Measurements from ENCODE around the gene ZNF579.
A peak's percentile ranks its signal among the peaks of the same experiment; 100 is the strongest.
"Not testable (repeated sequence)": the region's sequence is repeated elsewhere in the genome, so short reads cannot be mapped to it uniquely, and the experiment has no call there.

Gene ZNF579

GRCh38 chr19:55592391-55593090 lies 11.9 kb upstream of the ZNF579 start:
- no peak for DNase-seq

- no peak for DNase-seq
These were observed 10.9 kb upstream of the ZNF579 start for GRCh38 chr19:55591555-55591954.

- peak; percentile 88 for DNase-seq
These were observed 10.0 kb upstream of the ZNF579 start for GRCh38 chr19:55590617-55591016.

- no peak for DNase-seq
These were observed 9.5 kb upstream of the ZNF579 start for GRCh38 chr19:55590109-55590508.

GRCh38 chr19:55588738-55589137 lies 8.1 kb upstream of the ZNF579 start:
- DNase-seq, result no peak

DNA sequence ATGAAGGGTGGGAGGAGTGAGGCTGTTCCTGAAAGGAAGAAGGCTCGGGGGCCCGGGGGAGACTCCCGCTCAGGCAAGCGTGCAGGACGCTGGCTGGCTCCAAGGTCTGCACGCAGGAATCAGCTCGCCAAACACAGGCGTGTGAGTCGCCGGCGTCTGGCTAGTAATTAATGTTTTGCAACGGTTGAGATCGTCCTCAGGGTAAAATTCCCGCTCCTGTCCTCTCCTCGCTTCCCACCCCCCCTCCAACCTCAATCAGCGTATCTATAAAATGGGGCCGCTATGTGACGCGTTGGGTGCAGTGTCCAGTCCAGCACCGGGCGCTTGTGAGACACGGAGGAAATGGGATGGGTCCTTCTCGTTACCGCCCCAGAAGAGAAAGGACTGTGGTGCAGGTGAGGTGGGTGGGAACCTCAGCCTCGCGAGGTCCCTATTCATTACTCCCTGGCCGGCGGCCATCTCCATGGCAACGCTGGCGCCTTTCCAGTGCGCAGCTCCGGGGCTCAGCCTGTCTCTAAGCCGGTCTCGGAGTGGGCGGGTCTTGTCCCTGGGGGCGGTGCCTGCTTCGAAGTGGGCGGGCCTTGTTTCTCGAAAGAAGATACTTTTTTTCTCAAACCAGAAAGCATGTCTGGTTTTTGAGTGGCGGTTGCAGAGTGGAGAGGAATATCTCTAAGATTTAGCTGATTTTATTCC lies 6.5 kb upstream of the ZNF579 start:
- peak; percentile 92 for DNase-seq

- no peak for DNase-seq
These were observed 5.2 kb upstream of the ZNF579 start for GRCh38 chr19:55585658-55586339.

- DNase-seq, result no peak
These were observed 4.2 kb upstream of the ZNF579 start for GRCh38 chr19:55584871-55585270.

GRCh38 chr19:55583897-55584296 lies 3.2 kb upstream of the ZNF579 start:
- DNase-seq, result not testable (repeated sequence)

DNA sequence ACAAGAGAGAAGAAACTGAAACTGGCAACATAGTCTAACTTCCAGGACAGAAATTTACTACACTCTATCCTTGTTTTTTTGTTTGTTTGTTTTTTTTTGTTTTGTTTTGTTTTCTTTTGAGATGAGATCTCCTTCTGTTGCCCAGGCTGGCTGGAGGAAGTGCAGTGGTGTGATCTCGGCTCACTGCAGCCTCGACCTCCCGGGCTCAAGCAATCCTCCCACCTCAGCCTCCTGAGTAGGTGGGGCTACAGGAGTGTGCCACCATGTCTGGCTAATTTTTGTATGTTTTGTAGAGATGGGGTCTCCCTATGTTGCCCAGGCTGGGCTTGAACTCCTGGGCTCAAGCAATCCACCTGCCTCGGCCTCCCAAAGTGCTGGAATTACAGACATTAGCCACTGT lies 1.6 kb upstream of the ZNF579 start:
- not testable (repeated sequence) for DNase-seq

DNA sequence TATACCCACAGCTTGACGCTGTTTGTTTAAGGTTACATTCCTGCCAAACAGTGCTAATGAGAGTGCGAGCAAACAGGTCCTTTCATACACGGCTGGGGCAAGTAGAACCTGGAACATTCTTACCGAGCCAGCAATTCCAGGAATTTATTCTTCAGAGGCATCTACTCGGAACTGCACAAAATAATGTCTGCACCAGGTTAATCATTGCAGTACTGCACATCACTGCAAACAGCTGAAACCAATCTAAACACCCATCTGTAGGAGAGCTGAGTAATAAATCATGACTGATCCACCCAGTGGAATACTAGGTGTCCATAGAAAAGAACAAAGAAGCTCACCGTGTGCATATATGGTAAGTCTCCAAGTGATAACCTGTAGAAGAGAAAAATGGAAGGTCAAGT lies 1.2 kb upstream of the ZNF579 start:
- no peak for DNase-seq

GRCh38 chr19:55581145-55581822 lies 636 bp upstream of the ZNF579 start:
- DNase-seq, result peak; percentile 64

DNA sequence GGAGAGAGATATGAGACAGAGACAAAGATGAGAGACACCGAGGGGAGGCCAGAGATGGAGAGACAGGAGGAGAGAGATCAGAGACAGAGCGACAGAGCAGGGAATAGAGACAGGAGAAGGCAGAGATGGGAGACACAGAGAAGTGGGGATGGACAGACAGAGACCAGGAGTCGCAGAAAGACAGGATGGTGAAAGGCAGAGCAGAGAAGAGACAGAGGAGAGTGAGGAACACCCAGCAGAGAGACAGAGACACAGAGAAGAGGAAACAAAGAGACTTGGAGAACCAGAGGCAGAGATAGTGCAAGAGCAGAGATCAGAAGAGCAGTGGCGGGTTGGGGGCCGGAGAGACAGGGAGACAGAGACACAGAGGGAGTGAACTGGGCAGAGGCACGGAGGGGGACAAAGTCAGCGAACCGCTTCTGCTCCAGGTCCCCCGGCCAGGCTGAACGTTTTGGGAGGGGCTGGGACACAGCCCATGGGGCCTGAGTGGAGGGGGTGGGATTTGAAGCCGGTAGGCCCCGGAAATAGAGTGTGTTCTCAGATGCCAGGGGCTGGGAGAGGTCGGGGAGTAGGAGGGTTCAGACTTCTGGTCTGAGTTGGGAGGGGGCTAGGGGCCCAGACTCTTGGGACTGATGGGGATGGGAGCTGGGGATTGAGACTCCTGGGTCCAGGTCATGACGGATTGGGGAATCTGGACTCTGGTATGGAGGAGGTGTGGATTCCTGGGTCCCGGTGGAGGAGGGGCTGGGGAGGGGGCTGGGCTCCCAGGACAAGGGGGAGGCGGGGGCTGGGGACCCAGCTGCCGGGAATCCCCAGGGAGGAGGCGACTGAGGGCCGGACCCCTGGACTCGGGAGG lies 654 bp downstream of the ZNF579 start:
- DNase-seq, result peak; percentile 42

DNA sequence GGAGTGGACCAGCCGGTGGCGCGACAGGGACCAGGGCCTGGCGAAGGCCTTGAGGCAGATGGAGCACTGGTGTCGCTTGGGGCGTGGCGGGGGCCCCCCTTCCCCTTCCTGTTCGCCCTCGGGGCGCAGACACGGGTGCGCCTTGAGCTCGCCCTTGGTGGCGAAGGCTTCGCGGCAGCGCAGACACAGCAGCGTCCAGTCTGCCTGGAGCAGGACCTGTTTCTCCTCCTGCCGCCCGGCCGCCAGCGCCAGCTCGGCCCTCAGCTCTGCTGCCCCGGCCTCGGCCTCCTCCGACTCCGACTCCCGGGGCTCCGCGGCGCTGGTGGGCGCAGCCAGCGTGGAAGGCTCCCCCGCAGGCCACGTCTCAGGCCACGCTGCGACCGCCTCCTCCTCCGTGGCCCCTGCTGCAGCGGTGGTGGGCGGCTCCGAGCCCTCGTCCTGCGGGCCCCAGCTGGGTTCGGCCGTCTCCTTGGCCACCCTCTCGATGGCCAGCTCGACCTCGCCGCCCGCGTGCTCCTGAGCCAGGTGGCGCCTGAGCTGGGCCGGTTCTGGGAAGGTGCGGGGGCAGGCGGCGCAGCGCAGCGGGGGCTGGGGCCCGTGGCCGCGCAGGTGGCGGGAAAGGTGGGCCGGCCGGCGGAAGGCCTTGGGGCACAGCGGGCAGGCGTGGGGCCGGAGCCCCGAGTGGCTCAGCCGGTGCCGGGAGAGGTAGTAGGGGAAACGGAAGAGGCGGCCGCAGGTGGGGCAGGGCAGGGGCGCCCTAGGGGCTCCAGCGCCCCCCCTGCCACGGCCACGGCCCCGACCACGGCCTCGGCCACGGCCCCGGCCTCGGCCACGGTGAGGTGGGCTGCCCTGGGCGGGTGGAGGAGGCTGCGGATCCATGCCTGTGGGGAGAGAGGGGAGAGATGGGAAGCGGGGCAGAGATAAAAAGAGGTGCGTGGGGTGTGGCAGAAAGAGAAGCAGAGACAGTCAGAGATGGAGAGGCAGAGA lies 1.6 kb downstream of the ZNF579 start:
- no peak for DNase-seq

DNA sequence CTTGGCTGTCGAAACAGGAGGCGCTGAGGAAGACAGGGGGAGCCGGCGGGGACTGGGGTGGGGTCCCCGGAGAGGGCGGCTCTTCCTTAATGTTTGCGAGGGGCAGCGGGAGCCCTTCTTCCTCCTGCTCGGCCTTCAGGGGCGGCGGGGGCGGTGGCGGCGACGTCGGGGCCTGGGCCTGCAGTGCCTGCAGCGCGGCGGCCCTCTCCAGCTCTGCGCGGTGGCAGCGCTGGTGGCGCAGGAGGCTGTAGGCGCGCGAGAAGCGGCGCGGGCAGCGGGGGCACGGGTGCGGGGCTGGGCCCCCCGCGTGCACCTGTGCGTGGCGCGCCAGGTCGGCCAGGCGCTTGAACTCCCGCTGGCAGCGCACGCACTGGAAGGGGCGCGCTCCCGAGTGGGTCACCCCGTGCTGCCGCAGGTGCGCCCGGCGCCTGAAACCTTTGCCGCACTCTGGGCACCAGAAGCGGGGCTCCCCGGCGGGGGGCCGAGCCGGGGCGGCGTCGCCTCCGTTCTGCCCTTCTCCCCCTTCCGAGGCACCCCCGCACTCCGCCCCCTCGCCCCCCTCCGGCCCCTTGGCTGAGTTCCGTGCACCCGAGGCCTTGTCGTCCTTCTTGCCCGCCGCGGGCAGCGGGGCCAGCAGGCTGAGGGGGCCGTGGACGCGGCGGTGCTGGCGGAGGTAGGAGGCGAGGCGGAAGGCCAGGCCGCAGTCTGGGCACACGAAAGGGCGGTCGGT lies 2.5 kb downstream of the ZNF579 start:
- DNase-seq, result no peak

- no peak for DNase-seq
These were observed 3.9 kb downstream of the ZNF579 start for GRCh38 chr19:55576746-55577145.

DNA sequence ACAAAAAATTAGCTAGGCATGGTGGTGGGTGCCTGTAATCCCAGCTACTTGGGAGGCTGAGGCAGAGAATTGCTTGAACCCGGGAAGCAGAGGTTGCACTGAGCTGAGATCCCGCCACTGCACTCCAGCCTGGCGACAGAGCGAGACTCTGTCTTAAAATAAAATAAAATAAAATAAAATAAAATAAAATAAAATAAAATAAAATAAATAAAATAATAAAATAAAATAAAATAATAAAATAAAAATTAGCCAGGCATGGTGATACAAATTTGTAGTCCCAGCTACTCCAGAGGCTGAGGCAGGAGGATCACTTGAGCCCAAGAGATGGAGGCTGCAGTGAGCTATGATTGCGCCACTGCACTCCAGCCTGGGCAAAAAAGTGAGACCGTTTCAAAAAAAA lies 6.7 kb downstream of the ZNF579 start:
- DNase-seq, result not testable (repeated sequence)

GRCh38 chr19:55569477-55569876 lies 11.2 kb downstream of the ZNF579 start:
- not testable (repeated sequence) for DNase-seq

DNA sequence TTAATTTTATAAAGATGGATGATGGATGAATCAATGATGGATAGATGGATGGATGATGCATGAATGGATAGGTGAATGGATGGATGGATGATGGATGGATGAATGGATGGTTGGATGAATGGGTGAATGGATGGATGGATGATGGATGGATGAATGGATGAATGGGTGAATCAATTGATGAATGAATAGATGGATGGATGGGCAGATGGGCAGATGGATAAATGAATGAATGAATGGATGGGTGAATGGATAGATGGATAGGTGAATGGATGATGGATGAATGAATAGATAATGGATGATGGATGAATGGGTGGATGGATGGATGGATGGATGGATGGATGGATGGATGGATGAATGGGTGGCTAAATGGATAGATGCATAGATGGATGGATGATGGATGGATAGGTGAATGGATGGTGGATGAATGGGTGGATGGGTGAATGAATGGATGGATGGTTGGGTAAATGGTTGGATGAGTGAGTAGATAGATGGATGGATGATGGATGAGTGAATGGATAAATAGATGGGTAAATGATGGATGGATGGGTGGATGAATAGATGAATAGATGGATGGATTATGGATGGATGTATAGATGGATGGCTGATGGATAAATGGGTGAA lies 12.8 kb downstream of the ZNF579 start:
- DNase-seq, result no peak

GRCh38 chr19:55566823-55567222 lies 13.8 kb downstream of the ZNF579 start:
- no peak for DNase-seq

All from hematopoietic multipotent progenitor cell treated with erythropoietin and hydrocortisone succinate and interleukin-3 and kit ligand, for 6 days (in vitro differentiated cells).